ENCODE measurements around the gene MRM1. TPM values are rescaled to one million over a fixed set of nuclear protein-coding genes. Genes with fewer than 3 reads are reported as not detected.

Gene MRM1, protein sequence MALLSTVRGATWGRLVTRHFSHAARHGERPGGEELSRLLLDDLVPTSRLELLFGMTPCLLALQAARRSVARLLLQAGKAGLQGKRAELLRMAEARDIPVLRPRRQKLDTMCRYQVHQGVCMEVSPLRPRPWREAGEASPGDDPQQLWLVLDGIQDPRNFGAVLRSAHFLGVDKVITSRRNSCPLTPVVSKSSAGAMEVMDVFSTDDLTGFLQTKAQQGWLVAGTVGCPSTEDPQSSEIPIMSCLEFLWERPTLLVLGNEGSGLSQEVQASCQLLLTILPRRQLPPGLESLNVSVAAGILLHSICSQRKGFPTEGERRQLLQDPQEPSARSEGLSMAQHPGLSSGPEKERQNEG
- total RNA-seq: 10 to 100 TPM in 1 of 4 donors, 1 to 10 TPM in 3; 3.7 to 10.8 (median 8.0) TPM

- H3K27me3 ChIP-seq: no peaks in the 10 kb centered on the region
- H3K27ac ChIP-seq: peak within 1 kb of the TSS; percentile 32 to 88 (median 86)
- peak within 1 kb of the TSS; percentile 67 to 95 for H3K4me3 ChIP-seq
- TF ChIP-seq EP300 (IDR thresholded peaks at IDR 0.05) (no peak), POLR2A (IDR thresholded peaks at IDR 0.05) (peak; percentile 46 to 66), POLR2AphosphoS5 (IDR thresholded peaks at IDR 0.05) (peak; percentile 76)
- TF ChIP-seq, protein P1, sequence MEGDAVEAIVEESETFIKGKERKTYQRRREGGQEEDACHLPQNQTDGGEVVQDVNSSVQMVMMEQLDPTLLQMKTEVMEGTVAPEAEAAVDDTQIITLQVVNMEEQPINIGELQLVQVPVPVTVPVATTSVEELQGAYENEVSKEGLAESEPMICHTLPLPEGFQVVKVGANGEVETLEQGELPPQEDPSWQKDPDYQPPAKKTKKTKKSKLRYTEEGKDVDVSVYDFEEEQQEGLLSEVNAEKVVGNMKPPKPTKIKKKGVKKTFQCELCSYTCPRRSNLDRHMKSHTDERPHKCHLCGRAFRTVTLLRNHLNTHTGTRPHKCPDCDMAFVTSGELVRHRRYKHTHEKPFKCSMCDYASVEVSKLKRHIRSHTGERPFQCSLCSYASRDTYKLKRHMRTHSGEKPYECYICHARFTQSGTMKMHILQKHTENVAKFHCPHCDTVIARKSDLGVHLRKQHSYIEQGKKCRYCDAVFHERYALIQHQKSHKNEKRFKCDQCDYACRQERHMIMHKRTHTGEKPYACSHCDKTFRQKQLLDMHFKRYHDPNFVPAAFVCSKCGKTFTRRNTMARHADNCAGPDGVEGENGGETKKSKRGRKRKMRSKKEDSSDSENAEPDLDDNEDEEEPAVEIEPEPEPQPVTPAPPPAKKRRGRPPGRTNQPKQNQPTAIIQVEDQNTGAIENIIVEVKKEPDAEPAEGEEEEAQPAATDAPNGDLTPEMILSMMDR (IDR thresholded peaks at IDR 0.05): peak in 1 of 4 experiments; percentile 51
- ATAC-seq: peak; percentile 95
- WGBS, 2 donors (ENCODE audit: low coverage in 1 of 2): 8% methylated on average over 2 of the region's 60 CpGs; no CpG with 5 or more reads in 1 of the 2 donors
- H3K4me1 ChIP-seq: peaks cover 0 to 34% (median 6%) of the 10 kb centered on the region in 3 donors
- no peaks in the 10 kb centered on the region for H3K9me3 ChIP-seq
- no peaks in the 10 kb centered on the region for H3K36me3 ChIP-seq
These were observed at the start of gene MRM1 for GRCh38 chr17:36601303-36602029. MRM1 (plus strand) TSS chr17:36601583; CDS start chr17:36601811, 228 bp downstream.

DNA sequence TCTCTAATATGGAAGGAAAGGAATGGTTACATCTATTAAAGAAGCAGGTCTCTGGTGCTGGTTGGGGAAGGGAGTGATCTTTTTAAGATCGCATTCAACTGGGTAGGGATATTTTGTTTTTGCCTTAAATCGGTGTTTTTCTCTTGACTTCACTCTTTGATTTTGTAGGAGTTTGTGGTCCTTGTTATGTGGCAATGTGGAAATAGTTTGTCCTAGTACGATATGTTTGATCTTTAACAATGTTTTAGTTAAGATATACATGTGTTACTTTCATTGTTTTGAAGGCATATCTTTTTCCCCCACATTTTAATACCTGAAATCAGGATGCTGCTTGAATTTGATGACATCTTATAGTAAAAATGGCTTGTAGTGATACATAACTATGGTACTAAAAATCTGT lies 47.9 kb upstream of the MRM1 start:
- Histone ChIP-seq H3K4me3 (no peak overlapping the region), H3K27ac (peak overlapping the region in 1 of 4 donors; percentile 12), H3K27me3 (no peaks in the 10 kb centered on the region), H3K9me3 (no peaks in the 10 kb centered on the region), H3K4me1 (peaks cover 0 to 74% (median 6%) of the 10 kb centered on the region in 3 donors), H3K36me3 (peaks cover 0 to 43% of the 10 kb centered on the region in 2 donors)
- no peak for TF ChIP-seq EP300 (IDR thresholded peaks at IDR 0.05)
- TF ChIP-seq POLR2AphosphoS5 (IDR thresholded peaks at IDR 0.05): no peak
- no peak for TF ChIP-seq POLR2A (IDR thresholded peaks at IDR 0.05)
- TF ChIP-seq, protein P1 (IDR thresholded peaks at IDR 0.05): no peak
- ATAC-seq: no peak
- 75 to 94% methylated on average over 3 of the region's 3 CpGs for WGBS, 2 donors (ENCODE audit: low coverage in 1 of 2)

DNA sequence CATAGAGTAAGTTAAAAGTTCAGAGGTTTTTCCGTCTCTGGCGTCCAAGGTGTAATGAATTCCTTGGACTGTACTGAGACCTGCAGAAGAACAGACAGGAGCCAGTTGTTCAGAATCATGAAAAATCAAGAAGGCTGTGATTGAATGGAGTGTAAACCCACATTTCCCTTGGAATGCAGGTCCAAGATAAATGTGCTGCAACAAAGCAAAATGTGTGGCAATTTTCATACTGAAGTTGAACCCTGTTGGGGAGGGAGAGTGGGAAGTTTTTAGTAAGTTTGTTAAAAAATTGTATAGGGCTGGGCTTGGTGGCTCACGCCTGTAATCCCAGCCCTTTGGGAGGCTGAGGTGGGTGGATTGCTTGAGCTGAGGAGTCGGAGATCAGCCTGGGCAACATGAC lies 35.3 kb upstream of the MRM1 start:
- Histone ChIP-seq H3K27me3 (no peaks in the 10 kb centered on the region), H3K9me3 (no peaks in the 10 kb centered on the region), H3K4me1 (peaks cover 0 to 9% (median 0%) of the 10 kb centered on the region in 3 donors), H3K27ac (no peak overlapping the region), H3K36me3 (peaks cover 0 to 95% of the 10 kb centered on the region in 2 donors), H3K4me3 (no peak overlapping the region)
- ATAC-seq: no peak
- 86 to 97% methylated on average over 4 of the region's 4 CpGs for WGBS, 2 donors (ENCODE audit: low coverage in 1 of 2)
- TF ChIP-seq POLR2AphosphoS5 (IDR thresholded peaks at IDR 0.05) (no peak), EP300 (IDR thresholded peaks at IDR 0.05) (no peak), POLR2A (IDR thresholded peaks at IDR 0.05) (no peak)
- TF ChIP-seq, protein P1 (IDR thresholded peaks at IDR 0.05): no peak

DNA sequence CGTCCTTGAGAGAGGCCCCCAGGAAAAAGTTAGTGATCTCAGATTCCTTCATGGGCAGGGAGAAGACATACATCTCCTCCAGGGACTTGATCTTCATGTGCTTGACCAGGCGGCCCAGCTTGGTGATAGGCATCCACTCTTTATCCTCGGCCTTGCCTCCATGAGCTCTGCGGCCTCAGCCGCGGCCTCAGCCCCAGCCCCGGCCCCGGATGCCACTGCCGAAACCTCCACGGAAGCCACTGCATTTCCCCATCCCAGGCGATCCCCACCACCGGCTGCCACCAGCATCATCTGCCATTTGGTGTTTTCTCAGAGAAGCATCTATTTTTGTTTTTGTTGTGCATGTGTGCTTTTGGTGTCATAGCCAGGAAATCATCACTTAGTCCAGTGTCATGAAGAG lies 26.4 kb upstream of the MRM1 start:
- Histone ChIP-seq H3K4me1 (peaks cover 0 to 6% (median 0%) of the 10 kb centered on the region in 3 donors), H3K36me3 (peaks cover 3 to 78% of the 10 kb centered on the region in 2 donors), H3K27me3 (no peaks in the 10 kb centered on the region), H3K4me3 (no peak overlapping the region), H3K9me3 (no peaks in the 10 kb centered on the region), H3K27ac (no peak overlapping the region)
- no peak for TF ChIP-seq EP300 (IDR thresholded peaks at IDR 0.05)
- TF ChIP-seq POLR2A (IDR thresholded peaks at IDR 0.05): no peak
- TF ChIP-seq, protein P1 (IDR thresholded peaks at IDR 0.05): no peak
- TF ChIP-seq POLR2AphosphoS5 (IDR thresholded peaks at IDR 0.05): no peak
- WGBS, 2 donors (ENCODE audit: low coverage in 1 of 2): 91 to 96% methylated on average over 11 to 12 of the region's 12 CpGs
- ATAC-seq: no peak
